Hematopoietic multipotent progenitor cell (in vitro differentiated cells): Measurements from ENCODE around the gene SYT17. TPM values are rescaled to one million over a fixed set of nuclear protein-coding genes. Genes with fewer than 3 reads are reported as not detected.

Experiments used
- DNase-seq, 3 donors: peaks; one replicate each; pipeline ENCODE4 v3.0.0-alpha.2; 2011 to 2015; ENCODE audit warnings: low read depth in 2 of 3, low spot score in 2 of 3
- total RNA-seq: library from RNA; depleted of rRNA; stranded (reverse); fragments of >200 nt; gene quantifications from one replicate; pipeline ENCODE4 v1.2.3, GENCODE V29; 2012

The SYT17 gene
- total RNA-seq, 1 donor = 0.27 TPM

DNA sequence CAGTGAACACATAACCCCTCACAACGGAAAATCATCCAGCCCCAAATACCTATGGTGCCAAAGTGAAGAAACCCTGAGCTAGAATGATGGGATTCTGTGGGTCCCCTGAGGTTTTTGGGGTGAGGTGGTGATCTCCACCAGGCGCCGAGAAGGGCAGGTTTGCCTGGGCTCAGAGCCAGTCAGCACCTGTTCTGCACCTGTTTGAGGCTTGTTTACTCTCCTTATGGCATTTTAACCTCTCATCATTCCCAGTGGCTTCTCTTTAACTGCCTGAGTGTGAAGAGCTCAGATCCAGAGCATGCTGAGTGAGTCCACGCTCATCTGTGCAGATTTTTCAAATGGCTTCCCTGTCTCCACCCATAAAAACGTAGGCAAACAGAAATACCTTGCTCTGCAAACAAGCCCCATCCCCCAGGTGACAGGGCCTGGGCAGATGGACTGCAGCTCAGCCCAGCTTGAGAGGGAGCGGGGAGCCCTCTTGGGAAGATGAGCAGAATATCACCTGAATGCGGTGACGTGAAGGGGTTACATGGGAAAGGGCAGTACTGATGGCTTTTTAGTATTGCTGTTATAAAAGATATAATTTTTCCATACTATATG lies 77.4 kb downstream of the SYT17 start:
- no peak for DNase-seq

DNA sequence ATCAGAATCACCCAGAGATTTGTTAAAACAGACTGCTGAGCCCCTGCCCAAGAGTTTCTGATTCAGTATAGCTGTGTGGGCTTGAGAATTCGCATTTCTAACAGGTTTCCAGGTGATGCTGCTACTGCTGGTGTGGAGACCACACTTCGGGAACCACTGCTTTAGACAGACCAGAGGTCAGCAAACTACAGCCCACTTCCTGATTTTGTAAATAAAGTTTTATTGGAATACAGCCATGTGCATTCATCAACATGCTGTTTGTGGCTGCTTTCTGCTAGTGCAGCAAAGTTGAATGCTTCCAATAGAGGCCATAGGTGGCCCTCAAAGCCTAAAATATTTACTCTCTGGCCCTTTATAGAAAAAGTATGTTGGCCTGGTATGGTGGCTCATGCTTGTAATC lies 84.9 kb downstream of the SYT17 start:
- DNase-seq = no peak

- no peak for DNase-seq
Observed at GRCh38 chr16:19254611-19255010, 86.6 kb downstream of the SYT17 start.

DNA sequence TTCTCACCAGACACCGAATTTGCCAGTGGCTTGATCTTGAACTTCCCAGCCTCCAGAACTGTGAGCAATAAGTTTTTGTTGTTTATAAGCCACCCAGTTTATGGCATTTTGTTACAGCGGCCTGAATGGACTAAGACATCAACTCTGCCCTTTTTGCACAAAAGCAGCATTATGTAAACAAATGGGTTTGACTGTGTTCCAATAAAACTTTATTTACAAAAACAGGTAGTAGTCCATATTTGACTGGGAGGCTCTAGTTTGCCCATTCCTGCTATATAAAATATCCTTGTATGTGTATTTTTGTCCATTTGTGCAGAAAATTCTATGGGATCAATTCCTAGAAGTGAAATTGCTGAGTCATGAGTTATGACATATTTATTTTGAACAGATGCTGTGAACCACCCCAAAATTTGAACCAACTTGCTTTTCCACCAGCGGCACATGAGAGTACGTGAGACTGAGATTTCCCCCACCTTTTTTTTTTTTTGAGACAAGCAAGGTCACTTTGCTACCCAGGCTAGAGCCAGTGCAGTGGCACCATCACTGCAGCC lies 96.2 kb downstream of the SYT17 start:
- no peak for DNase-seq

- DNase-seq = no peak
Observed at GRCh38 chr16:19265380-19265930, 97.4 kb downstream of the SYT17 start.

DNA sequence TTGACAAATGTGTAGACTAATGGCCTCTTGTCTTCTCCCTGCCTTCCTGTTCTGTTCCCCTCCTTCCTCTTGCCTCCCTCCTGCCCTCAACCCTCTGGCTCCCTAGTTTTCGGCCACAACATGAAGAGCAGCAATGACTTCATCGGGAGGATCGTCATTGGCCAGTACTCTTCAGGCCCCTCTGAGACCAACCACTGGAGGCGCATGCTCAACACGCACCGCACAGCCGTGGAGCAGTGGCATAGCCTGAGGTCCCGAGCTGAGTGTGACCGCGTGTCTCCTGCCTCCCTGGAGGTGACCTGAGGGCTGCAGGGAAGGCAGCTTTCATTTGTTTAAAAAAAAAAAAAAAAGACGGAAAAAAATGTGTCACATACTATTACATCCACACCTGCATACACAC lies 98.7 kb downstream of the SYT17 start:
- no peak for DNase-seq

GRCh38 chr16:19269098-19269497 lies 101.1 kb downstream of the SYT17 start:
- no peak for DNase-seq

DNA sequence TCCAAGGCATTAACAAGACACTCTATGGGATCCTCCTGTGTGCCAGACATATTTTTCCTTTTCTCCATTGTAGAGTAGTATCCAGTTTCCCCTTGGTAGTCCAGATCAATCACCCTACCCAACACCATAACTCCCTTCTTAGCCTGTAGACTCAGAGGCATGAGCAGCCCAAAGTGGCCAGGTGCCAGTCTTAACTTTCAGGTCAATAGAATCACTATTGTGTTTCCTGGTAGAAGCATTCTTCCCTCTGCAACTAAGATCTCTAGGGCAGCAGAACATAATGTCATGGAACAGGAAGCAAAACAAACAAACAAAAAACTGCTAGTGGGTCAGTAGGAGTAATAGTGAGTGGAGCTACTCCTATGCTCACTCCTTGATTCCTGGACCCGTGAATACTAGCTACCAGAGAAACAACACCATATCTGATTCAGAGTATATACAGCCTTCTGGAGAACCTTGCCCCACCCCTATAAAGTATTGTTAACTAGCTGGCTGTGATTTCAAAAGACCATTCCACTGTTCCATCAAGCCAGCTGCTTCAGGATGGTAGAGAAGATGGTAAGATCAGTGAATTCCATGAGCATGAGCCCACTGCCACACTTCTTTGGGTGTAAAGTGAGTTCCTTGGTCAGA lies 106.2 kb downstream of the SYT17 start:
- no peak for DNase-seq

DNA sequence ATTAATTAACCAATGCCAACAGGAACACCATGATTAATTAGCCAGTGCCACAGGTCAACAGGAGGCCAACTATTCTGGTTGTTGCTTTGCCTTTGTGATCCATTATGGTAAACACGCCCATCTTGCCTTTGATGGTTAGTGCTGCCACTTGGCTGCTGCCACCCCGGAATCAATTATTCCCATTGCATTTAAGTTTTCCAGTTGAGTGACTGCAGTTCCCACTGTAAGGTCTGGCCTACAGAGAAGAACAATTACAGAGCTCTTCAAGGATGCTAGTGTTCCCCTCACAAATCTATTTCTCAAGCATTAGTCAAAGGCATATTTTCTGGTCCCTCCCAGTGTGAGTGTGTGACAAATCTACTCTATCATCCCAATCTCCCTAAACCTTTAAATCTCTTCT lies 110.4 kb downstream of the SYT17 start:
- no peak for DNase-seq

- DNase-seq = no peak
Observed at GRCh38 chr16:19281246-19281645, 113.2 kb downstream of the SYT17 start.

- no peak for DNase-seq
Observed at GRCh38 chr16:19282101-19282500, 114.1 kb downstream of the SYT17 start.

GRCh38 chr16:19283637-19284036 lies 115.6 kb downstream of the SYT17 start:
- no peak for DNase-seq

- no peak for DNase-seq
Observed at GRCh38 chr16:19284207-19284606, 116.2 kb downstream of the SYT17 start.

GRCh38 chr16:19285431-19285830 lies 117.4 kb downstream of the SYT17 start, which contains the start of gene CLEC19A:
Gene CLEC19A (plus strand): TSS chr16:19285731. CDS start chr16:19285852, 121 bp downstream.
- DNase-seq = no peak

DNA sequence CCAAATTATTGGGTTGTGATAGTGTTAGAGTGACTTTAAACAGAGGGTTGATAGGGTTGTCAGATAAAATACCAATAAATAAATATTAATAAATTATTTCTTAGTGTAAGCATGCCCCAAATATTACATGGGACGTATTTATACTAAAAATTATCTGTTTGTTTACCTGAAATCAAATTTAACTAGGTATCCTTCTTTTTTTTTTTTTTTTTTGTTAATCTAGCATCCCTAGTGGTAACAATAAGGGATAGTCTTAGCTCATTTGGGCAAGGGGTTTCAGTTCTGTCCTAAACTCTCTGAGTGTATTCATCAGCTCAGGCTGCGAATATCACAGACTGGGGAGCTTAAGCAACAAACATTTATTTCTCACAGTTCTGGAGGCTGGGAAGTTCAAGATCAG lies 118.8 kb downstream of the SYT17 start:
- DNase-seq = no peak

GRCh38 chr16:19287241-19287640 lies 119.2 kb downstream of the SYT17 start:
- DNase-seq = no peak

- DNase-seq = no peak
Observed at GRCh38 chr16:19288872-19289799, 121.1 kb downstream of the SYT17 start.

DNA sequence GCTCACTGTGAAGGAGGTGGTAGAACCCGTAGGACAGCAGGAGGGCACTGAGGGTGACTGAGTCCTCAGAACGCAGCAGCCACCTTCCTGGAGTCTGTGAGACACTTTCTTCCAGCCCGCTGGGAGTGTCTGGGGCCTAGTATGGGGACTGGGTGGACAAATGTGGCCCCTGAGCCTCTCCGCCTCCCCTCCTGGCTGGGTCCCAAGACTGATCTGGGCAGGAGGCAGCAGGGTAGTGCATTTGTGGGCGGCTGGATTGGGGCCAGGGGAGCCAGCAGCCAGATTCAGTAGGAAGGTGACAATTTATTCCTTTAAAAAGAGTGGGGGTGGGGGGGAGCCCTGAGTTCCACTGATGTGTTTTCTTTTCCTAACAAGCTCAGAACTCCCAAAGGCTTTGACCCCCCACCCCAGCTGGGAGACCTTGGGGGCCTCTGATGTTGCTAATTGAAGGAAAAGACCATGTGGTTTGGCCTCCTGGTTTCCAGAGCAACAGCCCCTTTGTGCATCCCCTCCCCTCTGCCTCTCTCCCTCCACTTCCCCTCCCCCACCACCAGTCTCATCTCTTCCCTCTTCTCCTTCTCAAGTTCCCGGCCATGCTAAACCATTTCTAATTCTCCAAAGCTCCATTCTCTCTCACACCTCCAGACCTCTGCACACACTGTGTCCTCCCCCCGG lies 121.9 kb downstream of the SYT17 start:
- DNase-seq = no peak

- no peak for DNase-seq
Observed at GRCh38 chr16:19290860-19291259, 122.8 kb downstream of the SYT17 start.

DNA sequence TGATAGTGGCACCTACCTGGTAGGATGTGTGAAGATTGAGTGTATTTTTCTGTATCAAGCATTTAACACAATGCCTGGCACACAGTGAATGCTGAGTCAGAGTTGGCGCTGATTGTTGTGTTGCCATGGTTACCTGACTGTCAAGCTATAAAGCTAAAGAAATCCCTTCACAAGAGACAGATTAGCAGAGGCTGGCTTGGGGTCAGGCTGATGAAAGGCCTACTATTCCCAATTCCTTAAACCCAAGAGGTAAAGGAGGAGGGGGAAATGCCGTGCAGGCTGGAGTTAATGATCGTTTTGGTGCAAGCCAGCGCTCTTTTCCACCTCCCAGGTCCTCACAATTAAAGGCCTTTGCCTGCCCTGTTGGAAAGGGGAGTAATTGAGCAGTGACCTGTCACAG lies 123.4 kb downstream of the SYT17 start:
- DNase-seq = peak in 2 of 3 donors; percentile 8 to 33
